Keratinocyte (primary cell): ENCODE results near the gene PPP1R2. TPM values are rescaled to one million over a fixed set of nuclear protein-coding genes. Genes with fewer than 3 reads are reported as not detected.
"Not testable (repeated sequence)": the region's sequence is repeated elsewhere in the genome, so short reads cannot be mapped to it uniquely, and the experiment has no call there.

Source experiments
- DNase-seq: peaks from one replicate; pipeline ENCODE4 v3.0.0-alpha.2; 2011; ENCODE audit warnings: low read depth, missing footprints, low spot score
- FAIRE-seq: peaks from 2 replicates; lab custom pipeline; 2011; peaks lifted over from hg19 to GRCh38; lab: Jason Lieb, UNC
- H2AFZ ChIP-seq: 2 replicates; pipeline ENCODE4 v1.6.0; 2012; ENCODE audit warnings: low read length, control low read depth, inconsistent platforms; ENCODE audit not compliant: control insufficient read depth
- H3K27ac ChIP-seq: 2 replicates; pipeline ENCODE4 v1.5.1; 2011; ENCODE audit warnings: low read length; ENCODE audit not compliant: control insufficient read depth, insufficient read depth
- H3K27me3 ChIP-seq: 3 replicates; pipeline ENCODE4 v1.6.0; 2011; ENCODE audit warnings: low read length; ENCODE audit not compliant: control insufficient read depth, insufficient read depth; ENCODE audit errors: extremely low read depth
- H3K36me3 ChIP-seq, 2 experiments: 2 replicates in 1 of 2; 3 replicates in 1 of 2; pipeline ENCODE4 v1.5.1; 2011; ENCODE audit warnings: low read length in 2 of 2, mild to moderate bottlenecking in 1 of 2; ENCODE audit not compliant: control insufficient read depth in 2 of 2, insufficient read depth in 2 of 2; ENCODE audit errors: extremely low read depth in 1 of 2
- H3K4me1 ChIP-seq: 3 replicates; pipeline ENCODE4 v1.5.1; 2011; ENCODE audit warnings: low read length; ENCODE audit not compliant: control insufficient read depth, insufficient read depth; ENCODE audit errors: extremely low read depth
- H3K4me2 ChIP-seq: 3 replicates; pipeline ENCODE4 v1.6.0; 2011; ENCODE audit warnings: low read depth, low read length; ENCODE audit not compliant: control insufficient read depth, insufficient read depth; ENCODE audit errors: extremely low read depth
- H3K4me3 ChIP-seq, 3 experiments: fragments of 200-600 bp in 1 of 3; sonication (generic) in 1 of 3; 2 replicates in 2 of 3; 3 replicates in 1 of 3; pipeline ENCODE4 v1.5.1; 2011 to 2016; ENCODE audit warnings: low read length in 3 of 3, mild to moderate bottlenecking in 3 of 3, control low read depth in 2 of 3, inconsistent platforms in 1 of 3, low read depth in 1 of 3, mixed read lengths in 1 of 3, mixed run types in 1 of 3, moderate library complexity in 1 of 3; ENCODE audit not compliant: control insufficient read depth in 2 of 3, insufficient read depth in 2 of 3; ENCODE audit errors: extremely low read depth in 1 of 3
- H3K79me2 ChIP-seq: 2 replicates; pipeline ENCODE4 v1.6.0; 2012; ENCODE audit warnings: low read length; ENCODE audit not compliant: control insufficient read depth, insufficient read depth
- H3K9ac ChIP-seq: 3 replicates; pipeline ENCODE4 v1.6.0; 2011; ENCODE audit warnings: low read length; ENCODE audit not compliant: control insufficient read depth, insufficient read depth; ENCODE audit errors: extremely low read depth
- H3K9me1 ChIP-seq: 3 replicates; pipeline ENCODE4 v1.6.0; 2011; ENCODE audit warnings: low read length; ENCODE audit not compliant: control insufficient read depth, insufficient read depth; ENCODE audit errors: extremely low read depth
- H3K9me3 ChIP-seq: 2 replicates; pipeline ENCODE4 v1.5.1; 2012; ENCODE audit warnings: low read depth, low read length; ENCODE audit not compliant: control insufficient read depth
- H4K20me1 ChIP-seq: 3 replicates; pipeline ENCODE4 v1.6.0; 2011; ENCODE audit warnings: low read length; ENCODE audit not compliant: control insufficient read depth, insufficient read depth; ENCODE audit errors: extremely low read depth
- CTCF ChIP-seq, 3 experiments: IDR thresholded peaks in 1 of 3; conservative IDR thresholded peaks in 1 of 3; optimal IDR thresholded peaks in 1 of 3; 2 replicates in 2 of 3; 3 replicates in 1 of 3; pipeline versions ENCODE3 to v1.5.1; 2011; ENCODE audit warnings: low read length in 3 of 3, mild to moderate bottlenecking in 3 of 3, moderate library complexity in 2 of 3, control low read depth in 1 of 3, inconsistent platforms in 1 of 3; ENCODE audit not compliant: insufficient read depth in 2 of 3; ENCODE audit errors: extremely low read depth in 1 of 3
- EZH2 ChIP-seq: IDR thresholded peaks from one replicate; pipeline ENCODE4 v1.6.1; 2012; ENCODE audit warnings: inconsistent platforms, mild to moderate bottlenecking, low read length, moderate library complexity
- dilution Hi-C: fragments of 300-500 bp; cut with MboI; formaldehyde crosslinking; loops from one replicate; pipeline ENCODE4 v1.7.0; 2020; ENCODE audit warnings: low sequenced_read_pairs; ENCODE audit not compliant: extremely low pct_ligation_motif_present
- polyA plus RNA-seq, 5 experiments: library from polyadenylated mRNA; depleted of rRNA in 3 of 5; stranded (reverse) in 3 of 5; stranded (forward) in 1 of 5; unstranded in 1 of 5; fragments of >200 nt; gene quantifications; 1 replicate in 1 of 5; 2 replicates in 3 of 5; 3 replicates in 1 of 5; pipeline versions ENCODE4 v1.2.1 to v1.2.3, GENCODE V29; 2011 to 2012; ENCODE audit warnings: missing spikeins in 2 of 5, low read depth in 1 of 5, low replicate concordance in 1 of 5

The PPP1R2 gene
- polyA plus RNA-seq, 1 donor (not counting 4 experiments of a cell fraction or from before 2014, with no cell fraction given), result 43.2 TPM

- Histone ChIP-seq H3K4me2 (no peak overlapping the region), H3K9me1 (no peaks in the 10 kb centered on the region), H3K9me3 (no peaks in the 10 kb centered on the region), H3K27me3 (peaks cover 5% of the 10 kb centered on the region), H3K27ac (no peak overlapping the region), H3K4me3 (no peak overlapping the region), H3K36me3 (no peaks in the 10 kb centered on the region), H3K9ac (no peak overlapping the region), H2AFZ (no peak overlapping the region), H3K79me2 (no peaks in the 10 kb centered on the region), H4K20me1 (no peaks in the 10 kb centered on the region), H3K4me1 (no peaks in the 10 kb centered on the region)
- DNase-seq (no peak), FAIRE-seq (no peak)
- dilution Hi-C loops, result no loop called here
- no peak for TF ChIP-seq EZH2
- TF ChIP-seq CTCF (optimal IDR thresholded peaks at IDR 0.05 in 1 of 3, IDR thresholded peaks at IDR 0.05 in 1 of 3, conservative IDR thresholded peaks at IDR 0.05 in 1 of 3; ENCODE audit: extremely low read depth in 1 of 3, insufficient read depth in 2 of 3, low read length in 3 of 3), result no peak
These were observed 48.1 kb upstream of the PPP1R2 start for GRCh38 chr3:195591220-195591619.

GRCh38 chr3:195590381-195590780, 47.3 kb upstream of the PPP1R2 start:
- H3K27me3 ChIP-seq, H3K9ac ChIP-seq, H3K27ac ChIP-seq, dilution Hi-C loops, H4K20me1 ChIP-seq, H2AFZ ChIP-seq, H3K9me1 ChIP-seq, FAIRE-seq, H3K9me3 ChIP-seq, H3K4me3 ChIP-seq, H3K36me3 ChIP-seq, H3K4me2 ChIP-seq, H3K79me2 ChIP-seq, DNase-seq, H3K4me1 ChIP-seq: not testable (repeated sequence)

- H3K79me2 ChIP-seq, H3K9ac ChIP-seq, H3K4me2 ChIP-seq, H3K9me3 ChIP-seq, H3K4me3 ChIP-seq, dilution Hi-C loops, FAIRE-seq, H4K20me1 ChIP-seq, H3K36me3 ChIP-seq, H3K27ac ChIP-seq, H3K27me3 ChIP-seq, H2AFZ ChIP-seq, H3K9me1 ChIP-seq, H3K4me1 ChIP-seq, DNase-seq: not testable (repeated sequence)
These were observed 46.7 kb upstream of the PPP1R2 start for GRCh38 chr3:195589796-195590195.
